Putamen (tissue), 1 donor: ENCODE measurements around the gene ADGRB3.
"Not testable (repeated sequence)": the region's sequence is repeated elsewhere in the genome, so short reads cannot be mapped to it uniquely, and the experiment has no call there.

Experiments used
- DNase-seq: peaks from one replicate; pipeline ENCODE4 v3.0.0-alpha.2; 2016; ENCODE audit warnings: low spot score

Gene ADGRB3

DNA sequence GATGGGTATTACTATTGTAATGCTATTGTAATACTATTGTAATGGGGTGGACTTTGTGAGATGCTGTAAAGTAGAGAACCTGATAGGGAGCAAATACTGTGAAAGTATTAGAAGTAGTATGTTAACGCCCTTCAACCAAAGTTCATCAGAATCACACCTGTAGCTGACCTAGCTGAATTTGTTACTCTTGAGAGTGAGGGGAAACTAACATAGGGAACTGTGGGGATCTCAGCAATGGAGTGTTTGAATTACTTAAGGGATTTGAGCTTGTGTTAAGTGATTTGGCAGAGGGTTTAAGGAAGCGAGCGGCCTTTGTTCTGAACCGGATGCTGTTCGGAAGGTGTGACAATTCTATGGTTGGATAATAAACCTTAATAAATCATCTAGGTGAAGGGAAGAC is 312.6 kb downstream of the ADGRB3 start:
- DNase-seq = no peak

- no peak for DNase-seq
Observed at GRCh38 chr6:68951270-68951669, 316.2 kb downstream of the ADGRB3 start.

GRCh38 chr6:68958327-68958726 is 323.2 kb downstream of the ADGRB3 start:
- no peak for DNase-seq

DNA sequence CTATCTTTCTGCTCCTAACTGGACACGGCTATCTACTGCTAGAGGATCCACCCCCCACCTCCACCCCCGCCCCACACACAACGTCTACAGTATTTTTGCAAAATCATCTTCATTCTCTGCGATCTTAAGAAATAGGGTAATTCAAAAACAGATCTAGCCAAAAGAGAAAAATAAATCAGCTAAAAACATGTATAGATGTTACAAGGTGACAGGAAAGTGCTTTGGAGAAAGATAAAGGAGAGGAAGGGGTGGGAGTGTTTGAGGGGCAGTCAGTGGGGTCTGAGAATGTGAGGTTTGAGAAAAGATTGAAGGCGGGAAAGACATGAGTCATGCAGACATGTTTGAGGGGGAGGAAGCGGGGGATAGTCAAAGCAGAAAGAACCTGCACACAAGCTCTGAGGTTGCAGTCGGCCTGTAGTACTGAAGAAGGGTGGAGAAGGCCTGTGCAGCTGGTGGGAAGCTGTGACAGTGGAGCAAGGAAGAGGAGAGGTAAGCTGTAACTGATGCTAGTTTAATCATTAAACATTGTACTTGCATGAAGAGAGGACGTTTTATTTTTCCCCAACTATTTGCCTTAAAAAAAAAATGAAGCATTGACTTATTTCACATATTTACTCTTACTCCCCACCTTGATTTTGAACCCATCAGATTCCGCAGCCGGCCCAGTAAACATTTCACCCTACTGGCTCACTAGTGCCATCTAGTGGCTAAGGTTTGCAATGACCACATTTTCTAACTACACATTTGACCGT is 332.6 kb downstream of the ADGRB3 start:
- DNase-seq = peak; percentile 70

DNA sequence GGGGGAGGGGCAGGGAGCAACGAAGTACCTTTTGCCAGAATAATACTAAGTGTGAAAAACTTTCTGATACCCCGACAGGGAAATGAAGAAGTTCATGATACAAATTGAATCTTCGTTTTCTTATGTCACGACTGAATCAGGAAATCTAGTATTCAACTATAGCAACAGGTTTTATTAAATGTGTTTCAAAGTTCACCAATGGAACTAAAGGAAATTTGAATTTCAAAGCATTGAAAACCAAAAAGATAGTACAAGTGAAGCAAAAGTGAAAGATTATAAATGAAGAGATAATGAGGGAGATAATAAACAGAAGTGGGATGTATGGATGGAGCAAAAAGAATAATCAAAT is 333.2 kb downstream of the ADGRB3 start:
- DNase-seq = no peak

DNA sequence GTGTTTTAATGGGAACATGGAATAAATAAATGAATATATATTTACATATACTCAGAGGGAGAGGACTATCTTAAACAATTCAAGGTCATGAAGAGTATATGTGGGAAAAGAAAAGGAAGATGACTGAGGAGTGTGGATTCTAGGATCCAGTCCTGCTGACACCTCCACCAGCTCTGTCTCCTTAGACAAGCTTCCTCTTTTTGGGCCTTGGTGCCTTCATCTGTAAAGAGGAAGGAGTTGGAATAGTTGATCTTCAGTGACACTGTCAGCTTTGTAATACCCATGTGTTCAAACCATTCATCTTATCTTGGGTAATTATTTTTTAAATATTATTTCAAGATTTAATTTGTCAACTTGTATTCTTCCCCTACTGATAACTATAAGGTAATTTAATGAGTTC is 338.0 kb downstream of the ADGRB3 start:
- DNase-seq = no peak

- peak; percentile 90 for DNase-seq
Observed at GRCh38 chr6:68975064-68975463, 340.0 kb downstream of the ADGRB3 start.

- DNase-seq = no peak
Observed at GRCh38 chr6:68975816-68976215, 340.7 kb downstream of the ADGRB3 start.

- no peak for DNase-seq
Observed at GRCh38 chr6:68976260-68976659, 341.2 kb downstream of the ADGRB3 start.

- DNase-seq = no peak
Observed at GRCh38 chr6:68978411-68978810, 343.3 kb downstream of the ADGRB3 start.

GRCh38 chr6:68981668-68982067 is 346.6 kb downstream of the ADGRB3 start:
- not testable (repeated sequence) for DNase-seq

DNA sequence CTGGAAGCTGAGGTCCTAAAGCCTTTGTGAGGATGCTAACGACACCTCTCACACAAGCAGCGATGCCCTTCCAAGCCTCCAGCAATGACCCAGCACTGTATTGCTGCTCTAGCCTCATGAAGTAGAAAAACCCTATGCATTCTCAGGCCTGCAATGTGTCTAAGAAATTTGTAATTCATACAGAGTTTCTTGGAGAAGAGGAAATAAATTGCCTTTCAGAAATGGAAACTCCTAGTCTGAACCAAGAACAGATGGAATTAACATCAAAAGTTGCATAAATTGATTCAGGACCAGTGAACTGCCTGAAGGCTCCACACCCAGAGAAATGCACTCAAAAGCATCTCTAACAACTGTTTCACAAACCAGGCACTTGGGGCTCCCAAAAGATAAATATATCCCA is 353.6 kb downstream of the ADGRB3 start:
- DNase-seq = no peak

DNA sequence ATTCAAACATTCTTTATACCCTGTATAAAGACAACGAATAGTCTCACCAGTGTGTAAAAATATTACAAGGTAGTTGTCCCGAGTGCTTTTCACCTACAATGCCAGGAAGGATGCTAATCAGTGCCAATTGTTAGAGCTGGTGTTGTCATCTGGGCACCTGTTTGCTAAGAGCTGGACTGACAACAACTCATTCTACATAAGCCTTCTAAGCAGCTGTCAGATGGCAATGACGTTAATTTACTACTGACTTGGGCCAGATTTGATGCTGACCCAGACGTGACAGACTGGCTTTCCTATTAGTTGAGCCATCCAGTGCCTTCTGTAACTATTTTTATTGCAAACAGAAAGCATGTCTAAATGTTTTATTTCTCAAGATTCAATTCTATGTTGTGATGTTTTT is 355.2 kb downstream of the ADGRB3 start:
- DNase-seq = no peak

DNA sequence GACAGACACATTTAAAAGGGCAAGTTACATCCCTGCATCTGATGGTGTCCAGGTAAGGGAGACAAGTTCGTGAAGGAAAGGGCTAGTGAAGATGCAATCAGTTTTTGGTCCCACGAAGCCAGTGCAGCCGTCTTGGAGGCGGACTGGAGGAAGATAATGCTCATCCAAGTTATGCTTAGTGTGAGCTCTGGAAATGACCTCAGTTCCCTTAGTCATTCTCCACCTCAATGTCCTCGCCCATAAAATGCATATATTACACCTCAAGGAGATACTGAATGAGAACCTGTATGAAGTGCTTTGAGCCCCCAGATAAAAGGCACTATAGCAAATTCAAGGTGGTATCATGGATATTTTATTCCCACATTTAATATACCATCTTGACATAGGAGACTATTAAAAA is 358.8 kb downstream of the ADGRB3 start:
- DNase-seq = no peak

DNA sequence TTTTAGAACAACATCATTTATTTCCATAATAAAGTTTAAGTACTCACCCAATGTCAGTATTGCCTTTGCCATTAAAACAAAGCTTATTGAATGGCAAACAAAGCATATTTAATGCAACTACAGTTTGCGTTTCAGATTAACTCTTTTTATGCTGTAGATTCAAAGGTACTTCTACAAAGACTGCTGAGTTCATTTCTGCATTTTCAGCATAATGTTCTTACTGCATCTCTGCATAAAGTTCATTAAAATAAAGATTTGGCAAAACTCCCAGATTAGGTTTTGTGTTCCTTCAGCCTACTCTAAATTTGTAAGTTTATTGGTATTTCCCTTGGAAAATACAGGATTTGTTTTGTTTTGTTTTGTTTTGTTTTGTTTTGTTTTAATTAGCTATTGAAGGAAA is 359.4 kb downstream of the ADGRB3 start:
- DNase-seq = no peak

DNA sequence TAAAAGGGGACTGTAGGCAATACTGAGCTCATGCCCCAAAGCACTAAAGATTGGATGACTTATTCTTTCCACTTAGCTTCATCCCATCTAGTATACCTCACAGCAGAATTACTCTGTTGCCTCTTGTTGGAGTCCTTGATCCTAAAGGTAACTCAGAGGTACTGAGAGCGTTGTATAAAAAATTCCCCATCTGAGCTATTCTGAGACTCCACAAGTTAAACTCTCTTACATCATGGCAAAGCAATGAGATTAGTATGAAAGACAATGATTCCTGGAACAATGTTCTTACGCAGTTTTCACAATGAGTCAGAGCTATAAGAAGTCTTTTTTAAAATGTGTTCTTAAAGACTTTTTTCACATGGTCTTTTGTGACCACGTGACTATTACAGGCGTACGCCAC is 370.1 kb downstream of the ADGRB3 start:
- DNase-seq = no peak

GRCh38 chr6:69007781-69008180 is 372.7 kb downstream of the ADGRB3 start:
- no peak for DNase-seq

DNA sequence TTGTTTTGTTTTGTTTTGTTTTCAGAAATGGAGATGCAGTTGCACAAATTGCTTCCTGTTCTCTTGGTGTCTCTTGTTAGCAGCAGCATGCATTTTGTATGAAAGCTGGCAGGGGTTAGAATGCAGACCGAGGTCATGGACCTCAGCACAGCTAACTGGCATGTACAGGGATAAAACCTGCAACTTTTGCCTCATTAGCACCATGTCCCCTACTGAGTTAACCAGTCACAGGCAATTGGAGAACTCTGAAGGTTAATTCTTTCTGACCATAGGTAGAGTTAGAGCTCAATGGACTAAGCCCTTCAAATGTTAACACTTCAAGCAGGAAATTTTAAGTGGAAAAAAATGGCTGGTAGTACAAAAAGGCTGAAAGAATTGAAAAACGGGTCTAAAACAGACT is 377.1 kb downstream of the ADGRB3 start:
- no peak for DNase-seq

GRCh38 chr6:69012876-69013275 is 377.8 kb downstream of the ADGRB3 start:
- DNase-seq = no peak

DNA sequence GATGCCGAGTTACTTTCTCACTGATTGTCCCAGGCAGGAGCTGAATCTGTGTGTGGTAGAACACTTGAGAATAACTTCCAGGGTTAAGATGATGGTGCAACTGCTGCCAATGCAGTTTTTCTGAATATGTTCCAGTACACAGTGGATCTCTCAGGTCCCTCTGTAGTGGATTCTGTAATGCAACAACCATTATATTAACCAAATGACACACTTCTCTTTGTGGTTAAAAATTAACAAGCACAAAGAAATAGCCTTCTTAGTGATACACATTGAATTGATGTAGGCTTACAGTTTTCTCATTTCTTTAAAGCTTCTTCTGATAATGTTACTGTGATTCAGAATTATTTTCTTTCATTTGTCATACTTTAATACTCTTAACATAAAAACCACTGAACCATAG is 383.8 kb downstream of the ADGRB3 start:
- DNase-seq = no peak

DNA sequence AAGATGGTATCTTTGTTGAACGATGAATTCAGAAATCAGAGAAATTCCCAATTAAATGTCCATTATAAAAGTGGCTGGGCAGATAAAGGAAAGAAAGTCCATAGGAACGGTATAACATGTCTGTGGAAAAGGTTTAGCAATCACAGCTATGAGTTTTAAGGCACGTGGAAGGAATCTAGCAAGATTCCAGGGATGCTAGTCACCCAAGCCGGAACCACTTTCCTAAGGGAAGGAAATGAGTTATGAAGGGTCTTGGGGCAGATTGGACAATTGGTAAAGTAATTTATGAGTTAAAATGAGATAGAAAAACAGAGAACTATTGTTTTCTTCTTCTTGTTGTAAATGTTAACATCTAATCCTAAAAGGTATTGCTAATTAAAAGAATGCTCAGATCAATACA is 384.8 kb downstream of the ADGRB3 start:
- DNase-seq = no peak

GRCh38 chr6:69022993-69023392 is 387.9 kb downstream of the ADGRB3 start:
- no peak for DNase-seq

DNA sequence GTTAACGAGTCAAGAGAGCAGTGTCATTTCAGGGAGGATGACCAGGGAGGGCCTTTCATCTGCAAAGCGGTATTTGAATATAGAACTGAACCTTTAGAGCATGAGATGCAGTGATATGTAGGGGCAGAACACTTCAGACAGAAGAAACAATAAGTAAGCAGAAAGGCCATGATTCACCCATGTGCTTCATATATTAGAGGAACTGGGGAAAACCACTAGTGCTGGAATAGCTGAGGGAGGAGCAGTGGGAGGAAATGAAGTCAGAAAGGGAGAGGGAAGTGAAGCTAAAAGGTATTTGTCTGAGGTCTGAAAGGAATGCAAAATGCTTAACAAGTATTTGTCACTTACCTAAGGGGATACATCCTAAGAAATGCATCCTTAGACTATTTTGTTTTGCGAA is 391.2 kb downstream of the ADGRB3 start:
- DNase-seq = no peak

DNA sequence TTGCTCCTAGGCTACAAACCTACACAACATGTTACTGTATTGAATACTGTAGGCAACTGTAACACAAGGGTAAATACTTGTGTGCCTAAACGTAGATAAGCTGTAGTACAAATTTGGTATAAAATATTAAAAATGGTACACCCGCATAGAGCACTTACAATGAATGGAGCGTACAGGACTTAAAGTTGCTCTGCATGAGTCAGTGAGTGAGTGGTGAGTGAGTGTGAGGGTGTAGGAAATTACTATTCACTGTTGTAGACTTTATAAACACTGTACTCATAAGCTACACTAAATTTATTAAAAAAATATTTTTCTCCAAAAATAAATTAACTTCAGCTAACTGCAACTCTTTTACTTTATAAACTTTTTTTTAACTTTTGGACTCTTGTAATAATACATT is 391.6 kb downstream of the ADGRB3 start:
- DNase-seq = no peak

DNA sequence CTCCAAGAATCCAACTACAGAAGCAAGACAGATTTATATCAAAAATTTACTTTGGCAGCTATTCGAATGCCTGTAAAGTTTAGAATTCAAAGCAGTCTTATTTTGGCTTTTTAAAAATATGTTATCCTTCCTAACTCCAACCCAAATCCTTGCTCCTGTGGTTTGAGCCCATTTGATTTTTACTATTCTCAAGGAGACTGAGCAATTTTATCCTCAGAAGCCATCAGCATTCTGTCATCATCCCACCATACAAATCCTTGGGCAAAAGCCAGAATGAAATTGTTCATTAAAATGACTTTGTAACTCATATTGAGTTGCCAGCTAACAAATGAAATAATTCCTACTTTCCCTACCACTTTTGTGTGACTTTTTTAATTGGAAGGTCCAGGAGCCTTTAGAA is 392.8 kb downstream of the ADGRB3 start:
- DNase-seq = no peak
